Stimulated activated CD8-positive, alpha-beta memory T cell treated with anti-CD3 and anti-CD28 coated beads, Interleukin-15, amount 100 ng/mL, for 24 hours (primary cell): ENCODE data around the gene MUC13.

Experiments used
- DNase-seq: peaks from one replicate; pipeline ENCODE4 v3.0.0-alpha.2; 2020; ENCODE audit warnings: low read depth

MUC13 gene

DNA sequence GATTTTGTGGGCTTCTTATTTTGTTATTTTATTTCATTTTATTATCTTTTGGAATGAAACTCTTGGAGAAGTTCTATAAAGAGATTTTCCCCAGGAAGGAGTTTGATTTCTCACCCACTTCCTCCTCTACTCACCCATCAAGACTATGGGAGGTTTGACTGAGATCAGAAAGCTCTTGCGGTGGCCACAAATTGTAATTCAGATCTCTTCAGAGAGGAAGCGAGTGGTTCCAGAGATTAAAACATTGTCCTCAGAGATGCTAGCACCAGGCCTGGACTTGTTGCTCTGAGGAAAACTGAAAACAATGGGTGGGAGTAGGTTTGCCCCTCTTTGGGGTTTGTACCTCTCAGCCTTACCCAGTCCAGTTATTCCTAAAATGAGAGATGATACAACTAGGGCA is 8.1 kb upstream of the MUC13 start:
- no peak for DNase-seq

DNA sequence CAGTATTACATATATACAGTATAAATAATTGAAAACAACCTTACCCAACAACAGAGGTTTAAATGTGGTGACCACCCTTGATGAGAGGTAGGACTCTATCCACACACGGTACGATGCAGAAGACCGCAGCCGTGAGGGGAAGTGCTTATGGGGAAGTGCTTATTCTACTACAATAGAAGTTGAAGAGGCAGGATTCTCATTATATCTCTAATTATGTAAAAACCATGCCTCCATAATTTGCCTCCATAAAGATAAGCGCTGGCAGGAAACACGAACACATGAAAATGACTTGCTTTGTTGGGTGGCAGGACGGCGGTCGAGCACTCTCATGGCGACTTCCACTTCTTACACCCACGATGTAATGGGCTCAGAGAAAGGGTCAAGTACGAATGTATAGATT is 7.2 kb upstream of the MUC13 start:
- DNase-seq, result no peak

GRCh38 chr3:124939661-124940060 is 5.1 kb upstream of the MUC13 start:
- no peak for DNase-seq

DNA sequence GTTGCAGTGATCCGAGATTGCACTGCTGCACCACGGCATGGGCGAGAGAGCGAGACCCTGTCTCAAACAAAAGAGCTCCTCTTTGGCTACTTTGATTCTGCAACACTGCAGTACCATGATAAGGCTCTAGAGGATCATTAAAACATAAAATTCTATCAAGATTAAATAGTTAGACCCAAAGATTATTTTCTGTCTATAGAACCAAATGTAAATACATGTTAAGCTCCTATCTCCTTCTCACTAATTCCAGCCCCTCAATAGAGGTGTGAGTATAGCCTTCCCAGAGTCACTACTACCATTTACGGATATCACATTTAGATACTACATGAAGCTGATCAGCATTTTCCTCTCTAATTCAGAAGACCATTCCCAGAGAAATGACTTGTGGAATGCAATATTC is 4.3 kb upstream of the MUC13 start:
- DNase-seq, result no peak

GRCh38 chr3:124937049-124937448 is 2.5 kb upstream of the MUC13 start:
- DNase-seq, result no peak

DNA sequence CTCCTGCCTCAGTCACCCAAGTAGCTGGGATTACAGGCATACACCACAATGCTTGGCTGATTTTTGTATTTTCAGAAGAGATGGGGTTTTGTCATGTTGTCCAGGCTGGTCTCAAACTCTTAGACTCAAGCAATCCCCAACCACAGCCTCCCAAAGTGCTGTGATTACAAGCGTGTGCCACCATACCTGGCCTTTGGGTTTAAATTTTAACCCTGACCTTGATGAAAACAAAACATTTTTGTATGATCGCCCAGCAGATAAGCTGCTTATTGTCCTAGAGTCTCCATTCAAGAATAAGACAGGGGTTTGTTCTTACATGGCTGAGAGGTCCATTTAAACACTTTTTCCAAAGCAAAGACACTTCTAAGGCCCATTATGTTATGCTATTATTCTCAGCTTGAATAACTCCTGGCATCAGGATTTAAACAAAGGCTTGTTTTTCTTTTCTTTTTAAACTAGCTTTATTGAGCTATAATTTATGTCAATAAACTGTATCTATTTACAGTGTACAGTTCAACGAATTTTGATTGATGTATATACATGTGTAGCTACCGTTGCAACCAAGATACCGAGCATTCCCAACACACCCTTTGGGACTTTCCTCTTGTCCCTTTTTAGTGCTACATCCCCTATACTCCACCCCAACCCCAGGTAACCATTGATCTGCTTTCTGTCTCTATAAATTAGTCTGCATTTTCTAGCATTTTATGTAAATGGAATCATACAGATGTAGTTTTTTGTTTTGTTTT is 1.4 kb upstream of the MUC13 start:
- DNase-seq, result no peak

GRCh38 chr3:124935264-124935663 is 713 bp upstream of the MUC13 start:
- DNase-seq, result no peak

DNA sequence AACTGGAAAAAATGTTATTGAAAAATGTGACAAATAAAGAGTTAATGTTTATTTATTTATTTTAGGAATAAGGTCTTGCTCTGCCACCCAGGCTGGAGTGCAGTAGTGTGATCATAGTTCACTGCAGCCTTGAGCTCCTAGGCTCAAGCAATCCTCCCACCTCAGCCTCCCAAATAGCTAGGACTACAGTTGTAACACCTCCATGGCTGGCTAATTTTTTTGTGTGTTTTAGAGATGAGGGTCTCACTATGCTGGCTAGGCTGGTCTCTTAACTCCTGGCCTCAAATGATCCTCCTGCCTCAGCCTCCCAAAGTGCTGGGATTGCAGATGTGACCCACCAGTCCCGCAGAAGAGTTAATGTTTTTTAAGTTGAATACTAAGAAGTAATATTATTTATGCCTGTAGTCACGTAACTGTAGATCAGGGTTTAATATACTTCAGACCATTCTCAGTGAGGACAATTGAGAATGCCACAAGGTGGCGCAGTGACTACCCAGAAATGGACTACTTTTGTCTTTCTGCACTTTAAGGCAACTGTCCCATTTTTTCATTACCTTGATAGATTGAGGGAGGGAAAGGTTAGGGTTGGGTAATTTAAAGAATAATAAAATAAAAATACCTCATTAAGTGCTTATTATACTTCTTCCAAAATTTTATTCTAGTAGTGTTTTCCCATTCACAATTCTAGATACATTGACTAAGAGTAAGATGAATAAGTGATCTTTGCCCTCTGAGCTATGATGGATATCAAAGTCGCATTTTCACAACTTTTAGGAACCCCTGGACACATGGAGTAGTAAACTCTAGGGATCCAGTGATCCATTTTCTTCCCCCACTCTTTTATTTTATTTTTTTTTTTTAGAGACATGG is 6.0 kb downstream of the MUC13 start:
- peak; percentile 10 for DNase-seq

- no peak for DNase-seq
These were observed 6.9 kb downstream of the MUC13 start for GRCh38 chr3:124927574-124928045.

GRCh38 chr3:124926426-124927101 is 8.0 kb downstream of the MUC13 start:
- DNase-seq, result no peak

GRCh38 chr3:124924741-124925140 is 9.8 kb downstream of the MUC13 start:
- no peak for DNase-seq

DNA sequence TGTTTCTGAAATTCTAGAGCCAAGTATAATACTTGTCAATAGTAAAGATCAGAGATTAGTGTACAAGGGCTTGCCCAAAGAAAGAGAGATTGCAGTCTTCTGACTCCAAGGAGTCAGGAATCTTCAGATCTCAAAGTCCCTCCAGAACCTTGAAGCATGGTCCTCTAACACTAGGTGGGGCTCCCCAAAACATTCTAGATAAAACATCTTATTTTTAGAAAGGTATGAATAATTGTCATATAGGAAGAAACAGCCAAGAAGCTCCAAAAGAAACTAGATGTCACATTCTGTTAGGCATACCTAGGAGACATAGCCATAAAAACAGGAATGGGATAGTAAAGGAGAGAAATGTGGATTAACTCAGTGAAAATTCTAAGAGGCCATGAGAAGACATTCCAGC is 10.7 kb downstream of the MUC13 start:
- no peak for DNase-seq

DNA sequence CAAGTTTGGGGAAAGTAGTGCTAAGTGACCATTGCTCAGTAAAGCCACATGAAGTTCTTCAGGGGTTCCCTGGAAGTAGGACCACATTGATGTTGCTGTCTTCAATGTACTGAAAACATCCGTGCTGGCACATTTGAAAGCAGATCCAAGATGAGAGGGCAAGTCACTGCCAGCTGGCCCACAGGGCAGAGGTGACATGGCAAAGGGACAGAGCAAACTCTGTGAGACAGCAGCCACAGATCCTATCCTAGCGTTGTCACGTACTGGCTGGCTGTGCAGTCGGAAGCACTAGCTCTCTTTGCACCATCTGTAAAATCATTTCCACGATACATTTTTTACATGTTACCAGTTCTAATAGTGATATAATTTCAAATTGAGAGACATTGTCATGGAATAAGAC is 13.8 kb downstream of the MUC13 start:
- DNase-seq, result no peak

DNA sequence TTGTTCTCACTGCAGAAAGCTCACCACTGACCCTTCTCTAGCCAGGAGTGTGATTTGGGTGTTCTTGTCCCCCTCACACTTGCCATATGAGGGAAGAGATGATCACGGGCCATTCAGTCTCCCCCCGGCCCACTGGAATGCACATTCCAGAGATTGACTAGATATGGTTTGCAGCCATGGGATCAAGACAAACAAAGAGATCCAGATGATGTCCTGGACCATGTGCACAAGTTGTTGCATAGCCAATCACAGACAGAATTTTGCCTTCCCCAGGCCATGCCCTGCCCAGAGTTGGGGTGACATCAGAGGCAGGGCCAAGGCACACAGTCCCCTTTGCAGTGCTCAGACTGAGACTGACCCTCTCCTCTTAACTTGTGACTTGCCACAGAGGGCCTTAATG is 14.8 kb downstream of the MUC13 start:
- DNase-seq, result no peak

GRCh38 chr3:124918524-124918923 is 16.0 kb downstream of the MUC13 start:
- DNase-seq, result no peak

DNA sequence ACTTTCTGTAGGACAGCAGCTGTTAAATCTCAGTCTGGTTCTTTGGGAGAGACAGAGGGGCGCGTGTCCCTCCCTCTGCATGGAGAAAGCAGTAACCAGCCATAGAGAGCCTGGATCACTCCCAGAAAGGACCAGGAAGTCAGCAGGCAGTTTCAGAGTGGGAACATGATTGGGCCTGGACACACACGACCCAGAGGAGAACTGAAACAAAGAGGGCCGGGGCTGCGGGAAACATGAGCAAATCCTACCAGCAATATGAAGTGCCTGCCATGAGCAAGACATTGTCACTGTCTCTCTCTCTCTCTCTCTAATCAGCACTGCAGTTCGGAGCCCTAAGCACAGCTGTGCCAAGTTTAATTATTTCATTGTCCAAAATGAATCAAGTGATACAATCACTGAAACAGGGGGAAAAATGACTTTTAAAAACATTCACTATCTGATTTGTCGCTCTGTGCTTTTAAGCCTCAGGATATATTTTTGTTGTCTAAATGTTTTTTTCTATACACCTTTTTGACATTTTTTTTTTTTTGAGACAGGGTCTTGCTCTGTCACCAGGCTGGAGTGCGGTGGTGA is 17.6 kb downstream of the MUC13 start:
- DNase-seq, result no peak

DNA sequence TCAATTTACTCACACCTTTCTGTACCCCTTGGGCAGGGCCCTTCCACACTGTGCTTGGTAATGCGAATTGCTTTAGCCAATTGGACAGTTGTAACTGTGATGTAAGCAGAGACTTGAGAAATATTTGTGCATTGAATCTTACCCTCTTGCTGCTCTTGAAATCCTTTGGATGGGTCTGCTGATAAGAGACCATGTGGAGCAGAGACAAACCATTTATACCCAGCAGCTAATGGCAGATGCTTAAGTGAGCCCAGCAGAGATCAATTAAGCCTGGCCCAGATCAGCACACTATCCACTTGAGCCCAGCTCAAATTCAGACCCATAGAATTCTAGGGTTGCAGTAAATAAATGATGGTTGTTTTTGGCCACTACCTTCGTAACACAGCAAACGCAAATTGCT is 19.3 kb downstream of the MUC13 start:
- DNase-seq, result no peak

GRCh38 chr3:124907957-124908356 is 26.6 kb downstream of the MUC13 start:
- no peak for DNase-seq

DNA sequence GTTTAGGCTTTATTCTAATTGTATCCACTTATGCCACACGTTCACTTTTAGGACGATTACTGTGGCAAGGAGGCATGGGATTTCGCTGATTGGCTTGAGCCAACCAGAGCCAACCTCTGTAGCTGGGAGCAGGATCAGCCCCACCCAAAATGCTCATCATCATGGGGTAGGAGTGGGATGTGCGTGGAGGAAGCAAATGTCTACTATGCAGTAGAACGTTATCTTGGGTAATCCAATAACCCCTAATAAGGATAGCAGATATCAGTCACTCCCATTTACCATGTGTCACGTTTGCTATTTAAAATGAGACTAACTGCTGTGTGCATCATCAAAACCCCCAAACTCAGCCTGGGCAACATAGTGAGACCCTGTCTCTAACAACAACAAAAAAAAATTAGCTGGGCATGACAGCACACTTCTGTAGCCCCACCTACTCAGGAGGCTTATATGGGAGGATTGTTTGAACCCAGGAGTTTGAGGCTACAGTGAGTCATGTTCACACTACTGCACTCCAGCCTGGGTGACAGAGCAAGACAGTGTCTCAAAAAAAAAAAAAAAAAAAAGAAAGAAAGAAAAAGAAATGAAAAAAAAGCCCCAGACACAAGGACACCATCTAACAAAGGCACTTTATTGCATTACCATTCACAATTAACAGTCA is 29.6 kb downstream of the MUC13 start:
- DNase-seq, result no peak

- no peak for DNase-seq
These were observed 30.4 kb downstream of the MUC13 start for GRCh38 chr3:124903896-124904834.
